GM12891 (cell line): ENCODE results near the gene SMG6.

Source experiments
- POLR2A ChIP-seq: IDR thresholded peaks from 2 replicates; pipeline ENCODE4 v1.6.1; 2011; ENCODE audit warnings: low read depth, low read length, control low read depth
- POLR2AphosphoS5 ChIP-seq: IDR thresholded peaks from 2 replicates; pipeline ENCODE4 v1.6.1; 2011; ENCODE audit warnings: low read depth, low read length, control low read depth
- TAF1 ChIP-seq: IDR thresholded peaks from 2 replicates; pipeline ENCODE4 v1.6.1; 2011; ENCODE audit warnings: low read depth, low read length, control low read depth

- TF ChIP-seq POLR2AphosphoS5 (peak; percentile 88), POLR2A (peak; percentile 93), TAF1 (peak; percentile 92)
Measured at GRCh38 chr17:2336215-2336851, 32.7 kb upstream of the SMG6 start, which contains the start of gene TSR1.
